NCI-H2081 (cell line): ENCODE data around the gene WDR31.
A peak's percentile ranks its signal among the peaks of the same experiment; 100 is the strongest.

ENCODE experiments used
- DNase-seq, 2 experiments: peaks; one replicate each; lab custom pipeline; 2025; lab: John Stamatoyannopoulos, UW

WDR31 gene

GRCh38 chr9:113341712-113342410 is 1.8 kb upstream of the WDR31 start:
- no peak for DNase-seq

- no peak for DNase-seq
Measured at GRCh38 chr9:113337714-113338113, 2.4 kb downstream of the WDR31 start.

DNA sequence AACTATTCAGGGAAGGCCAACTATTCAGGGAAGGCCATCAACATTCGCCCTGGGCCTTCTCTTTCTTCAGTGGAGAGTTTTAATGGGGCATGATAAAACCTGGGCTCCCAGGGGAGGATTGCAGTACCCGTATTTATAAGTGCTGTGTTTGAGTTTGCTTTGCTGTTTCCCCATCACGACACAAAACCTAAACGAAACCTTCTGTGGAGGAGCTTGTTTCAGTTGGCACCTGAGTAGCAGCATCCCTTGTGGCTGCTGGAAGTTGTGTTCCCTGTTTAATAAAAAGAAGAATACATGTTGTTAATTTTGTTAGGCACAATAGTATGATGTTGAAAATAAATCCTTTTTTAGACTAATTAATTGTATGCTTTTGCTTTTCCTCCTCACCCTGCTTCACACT is 8.3 kb downstream of the WDR31 start:
- no peak for DNase-seq

DNA sequence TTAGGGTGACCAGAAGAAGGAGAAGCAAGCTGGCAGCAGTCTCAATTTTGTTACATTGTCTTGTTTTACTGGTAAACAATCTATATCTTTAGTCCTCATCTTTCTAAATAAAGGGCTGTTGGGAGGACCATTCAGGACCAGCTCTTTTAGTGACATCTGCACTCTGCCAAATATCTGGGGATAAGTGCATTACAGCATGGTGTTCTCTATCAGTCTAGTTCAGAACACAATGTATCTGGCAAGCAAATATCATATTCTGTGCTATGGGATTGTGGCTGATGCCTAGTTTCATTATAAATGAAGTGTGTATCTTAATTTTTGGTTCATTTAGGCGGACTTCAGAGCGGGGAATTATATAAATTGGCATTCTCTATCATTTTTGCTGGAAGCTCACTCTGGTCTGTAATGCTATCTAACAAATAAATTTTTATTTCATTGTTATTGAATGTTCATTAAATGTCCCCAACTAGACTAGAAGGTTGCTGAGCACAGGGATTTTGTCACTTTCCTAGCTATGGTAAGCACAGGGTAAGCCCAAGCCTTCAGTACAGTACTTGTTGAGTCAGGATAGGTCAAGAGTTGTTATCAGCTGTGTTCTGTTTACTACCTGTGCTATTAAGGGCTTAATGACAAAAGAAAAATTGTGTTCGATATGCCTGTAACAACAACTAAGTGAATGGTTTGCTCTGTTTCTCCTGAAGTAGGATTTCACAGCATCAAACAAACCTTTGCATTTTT is 11.9 kb downstream of the WDR31 start:
- DNase-seq, result no peak

GRCh38 chr9:113326230-113326629 is 13.8 kb downstream of the WDR31 start:
- no peak for DNase-seq

DNA sequence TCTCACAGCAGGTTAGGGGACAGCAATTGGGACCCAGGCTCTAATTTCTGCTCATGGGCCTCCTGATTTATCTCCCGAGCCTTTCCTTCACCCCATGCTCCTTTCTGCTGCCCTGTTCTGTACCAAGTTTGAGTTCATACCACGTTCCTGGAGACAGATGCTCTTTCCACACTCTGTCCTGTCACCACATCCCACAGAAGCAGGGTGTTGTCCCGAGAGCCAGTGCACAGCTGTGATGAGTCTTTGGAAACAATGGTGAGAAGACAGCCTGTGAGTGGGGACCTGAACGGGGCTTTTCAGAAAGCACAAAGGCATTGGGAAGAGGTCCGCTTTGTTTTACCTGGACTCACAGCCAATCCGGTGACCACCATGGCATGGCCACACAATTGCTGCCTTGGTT is 17.4 kb downstream of the WDR31 start:
- DNase-seq, result no peak

DNA sequence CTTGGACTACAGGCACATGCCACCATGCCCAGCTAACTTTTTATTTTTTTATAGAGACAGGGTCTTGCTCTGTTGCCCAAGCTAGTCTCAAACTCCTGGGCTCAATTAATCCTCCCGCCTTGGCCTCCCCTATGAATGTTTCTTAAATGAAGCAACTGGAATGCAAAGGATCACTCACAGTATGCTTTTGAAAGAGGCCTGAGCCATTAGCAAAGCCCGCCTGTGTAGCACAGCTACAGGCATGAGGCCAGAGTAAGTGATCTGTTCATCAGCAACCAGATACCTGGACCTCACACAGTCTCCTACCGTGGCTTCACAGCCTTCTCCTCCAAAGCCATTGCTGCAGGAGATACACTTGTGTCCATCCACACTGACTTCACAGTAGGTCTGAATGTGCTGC is 20.0 kb downstream of the WDR31 start:
- no peak for DNase-seq

GRCh38 chr9:113319054-113319453 is 21.0 kb downstream of the WDR31 start:
- no peak for DNase-seq

- no peak for DNase-seq
Measured at GRCh38 chr9:113317777-113318176, 22.3 kb downstream of the WDR31 start.

DNA sequence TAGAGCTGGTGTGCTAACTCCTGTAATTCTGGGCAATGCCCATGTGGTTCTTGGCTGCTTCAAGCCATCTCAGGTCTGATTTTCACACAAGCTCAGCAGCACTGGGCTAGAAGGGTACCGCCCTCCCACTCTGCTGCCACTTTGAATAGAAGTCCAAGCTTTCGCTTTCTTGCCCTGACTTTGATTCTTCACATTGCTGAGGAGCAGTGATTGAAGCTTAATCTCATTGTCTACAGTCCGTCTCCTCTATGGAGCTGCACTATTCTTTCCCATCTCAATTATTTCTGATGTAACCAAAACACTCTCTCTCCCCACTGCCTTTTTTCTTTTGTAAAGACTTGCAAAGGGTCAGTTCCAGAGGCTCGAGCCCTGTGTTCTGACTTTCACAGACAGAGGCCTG is 24.0 kb downstream of the WDR31 start:
- no peak for DNase-seq

GRCh38 chr9:113315231-113315630 is 24.8 kb downstream of the WDR31 start:
- DNase-seq, result no peak

DNA sequence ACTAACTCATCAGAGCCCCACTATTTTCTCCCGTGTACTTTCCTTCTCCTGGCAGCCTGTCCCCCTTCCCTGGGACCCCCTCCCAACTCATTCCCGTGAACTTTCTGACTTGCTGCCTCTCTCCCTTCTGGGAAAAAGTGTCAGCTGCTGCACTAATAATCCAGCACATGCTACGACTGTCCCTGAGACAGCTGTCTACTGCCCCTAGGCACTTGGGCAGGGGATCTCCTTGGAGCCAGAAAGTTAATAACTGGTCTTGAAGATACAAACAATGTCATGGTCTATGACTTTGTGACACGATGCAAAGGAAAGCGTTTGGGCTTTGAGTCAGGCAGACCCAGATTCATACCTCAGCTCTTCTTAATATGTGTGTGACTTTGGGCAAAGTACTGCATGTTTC is 26.8 kb downstream of the WDR31 start:
- no peak for DNase-seq

DNA sequence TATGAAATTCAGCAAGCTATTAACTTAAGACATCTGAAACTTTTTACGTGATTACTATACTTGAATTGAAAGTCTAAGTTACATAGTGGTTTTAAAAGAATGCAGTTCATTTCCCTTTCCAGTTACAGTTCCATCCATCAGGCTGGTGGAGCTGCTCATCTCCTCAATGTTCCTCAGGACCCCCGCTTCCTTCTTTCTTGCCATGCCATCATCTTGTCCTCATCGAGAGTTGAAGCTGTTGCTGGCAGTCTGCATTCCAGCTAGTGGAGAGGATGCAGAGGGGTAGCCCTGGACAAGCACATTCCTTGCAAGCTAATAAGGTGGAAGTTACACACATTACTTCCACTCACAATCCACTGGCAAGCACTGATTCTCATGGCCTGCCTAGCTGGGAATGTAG is 28.1 kb downstream of the WDR31 start:
- DNase-seq, result no peak

GRCh38 chr9:113310538-113310937 is 29.5 kb downstream of the WDR31 start:
- no peak for DNase-seq

- DNase-seq, result peak in 1 of 2 experiments; percentile 44
Measured at GRCh38 chr9:113309204-113309813, 30.8 kb downstream of the WDR31 start.

- DNase-seq, result no peak
Measured at GRCh38 chr9:113307396-113307975, 32.6 kb downstream of the WDR31 start.

DNA sequence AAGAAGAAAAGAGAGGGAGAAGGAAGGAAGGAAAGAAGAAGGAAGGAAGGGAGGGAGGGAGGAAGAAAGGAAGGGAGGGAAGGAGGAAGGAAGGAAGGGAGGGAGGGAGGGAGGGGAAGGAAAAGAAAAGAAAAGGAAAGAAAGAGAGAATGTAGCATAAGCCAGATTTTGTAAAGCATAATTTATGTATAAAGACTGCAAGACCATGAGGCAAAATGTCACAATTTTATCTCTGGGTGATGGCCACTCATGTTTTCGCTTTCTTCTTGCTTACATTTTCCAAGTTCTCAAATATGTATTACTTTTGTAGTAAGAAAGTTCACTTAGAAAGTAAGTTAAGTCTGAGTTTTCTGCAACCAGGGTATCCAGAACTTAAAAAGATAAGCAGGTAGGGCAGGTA is 33.5 kb downstream of the WDR31 start:
- DNase-seq, result no peak

DNA sequence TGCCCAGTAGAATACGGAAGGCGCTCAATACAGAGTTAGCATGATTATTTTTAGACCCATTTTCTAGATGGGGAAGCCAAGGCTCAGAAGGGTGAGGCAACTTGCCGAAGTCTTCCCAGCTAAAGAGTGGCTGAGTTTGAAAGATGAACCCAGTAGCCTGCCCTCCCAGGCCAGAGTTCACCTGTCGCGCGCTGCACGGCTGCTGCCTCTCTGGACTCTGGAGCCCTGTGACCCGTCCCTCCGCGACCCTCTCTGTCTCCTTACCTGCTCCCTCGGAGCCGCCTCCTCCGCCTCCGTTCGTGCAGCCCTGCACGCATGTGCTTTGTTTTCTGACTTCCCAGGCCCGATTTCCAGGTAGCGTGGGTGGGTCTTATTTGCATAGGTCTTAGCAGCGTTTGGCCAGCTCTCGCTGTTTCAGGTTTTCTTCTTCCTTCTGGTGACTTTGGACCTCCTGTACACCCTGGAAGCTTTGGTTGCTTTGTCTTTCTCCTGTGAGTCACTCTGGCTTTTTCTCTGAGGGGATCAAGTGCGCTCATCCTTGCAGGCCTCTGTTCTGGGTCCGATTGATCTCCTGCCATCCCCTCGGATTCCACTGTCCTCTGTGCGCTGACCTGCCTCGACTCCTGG is 37.2 kb downstream of the WDR31 start, which contains the start of gene RNF183:
Gene RNF183 (minus strand): TSS at position 585 of the 627 bp plus-strand sequence. CDS start 5,192 bp downstream, outside the sequence.
- no peak for DNase-seq

- no peak for DNase-seq
Measured at GRCh38 chr9:113301548-113301947, 38.5 kb downstream of the WDR31 start.

DNA sequence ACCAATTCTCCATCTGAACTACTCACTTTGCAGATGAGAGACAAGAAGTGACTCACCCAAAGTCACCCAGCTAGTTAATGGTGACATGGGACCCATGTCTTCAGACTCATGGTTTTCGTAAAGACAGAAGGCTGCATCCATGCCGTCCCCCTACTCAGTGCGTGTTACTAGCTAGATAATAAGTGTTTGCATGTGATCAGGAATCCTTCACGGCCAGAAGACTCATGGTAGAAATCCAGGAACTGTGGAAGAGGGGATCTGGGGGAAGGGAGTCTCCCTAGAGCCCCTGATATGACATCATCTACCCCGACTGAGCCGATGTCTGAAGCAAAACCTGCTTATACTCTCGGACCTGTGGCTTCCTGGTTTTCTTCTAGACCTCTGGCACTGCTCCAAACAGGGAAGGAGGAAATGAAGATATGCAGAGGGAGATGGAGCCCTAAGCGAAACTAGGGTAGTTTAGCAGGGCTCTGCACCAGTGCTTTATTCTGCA is 40.2 kb downstream of the WDR31 start:
- no peak for DNase-seq

DNA sequence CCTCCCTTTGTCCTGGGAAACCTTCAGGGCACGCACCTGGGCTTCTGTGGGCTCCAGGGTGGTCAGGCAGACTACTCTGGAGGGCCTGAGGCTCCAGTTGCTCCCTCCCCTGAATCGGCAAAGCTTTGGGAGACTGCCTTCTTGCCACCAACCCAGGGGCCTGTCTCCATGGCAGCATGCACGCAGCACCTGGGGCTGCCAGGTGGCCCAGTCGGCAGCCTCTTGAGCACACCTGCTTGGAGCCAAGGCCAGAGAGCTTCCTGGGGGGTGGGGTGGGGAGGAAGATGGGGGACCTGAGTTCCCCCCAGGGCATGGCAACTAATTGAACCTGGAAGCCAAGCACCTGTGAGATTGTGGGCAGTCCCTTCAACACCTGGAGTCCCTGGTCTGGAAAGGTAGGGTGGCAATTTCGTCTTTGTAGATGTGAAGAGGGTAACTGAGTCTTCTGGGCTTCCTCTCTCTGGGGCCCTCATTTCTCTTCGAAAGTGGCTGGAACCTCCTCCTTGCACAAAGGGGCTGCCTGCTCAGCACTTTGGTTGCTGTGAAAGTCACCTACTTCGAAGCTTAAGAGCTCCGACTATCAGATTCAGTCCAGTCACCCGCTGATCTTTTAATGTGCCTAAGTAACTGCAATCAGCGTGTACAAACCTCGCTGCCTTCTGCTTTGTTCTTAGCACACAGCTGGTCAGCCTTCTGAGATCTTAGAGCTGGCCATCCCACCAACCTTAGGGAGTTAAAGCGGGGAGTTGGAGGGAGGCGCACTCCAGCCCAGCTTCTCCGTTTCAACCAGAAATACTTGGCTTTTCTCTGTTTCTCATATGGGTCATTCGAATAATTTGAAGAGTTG is 40.9 kb downstream of the WDR31 start:
- peak; percentile 84 to 96 for DNase-seq
